NCI-H748 treated with DMSO at 0.1 percent for 48 hours (cell line): ENCODE results near the gene PNMA6E.
A peak's percentile ranks its signal among the peaks of the same experiment; 100 is the strongest.

ENCODE experiments used
- DNase-seq: peaks from one replicate; lab custom pipeline; 2025; lab: John Stamatoyannopoulos, UW

Gene PNMA6E

DNA sequence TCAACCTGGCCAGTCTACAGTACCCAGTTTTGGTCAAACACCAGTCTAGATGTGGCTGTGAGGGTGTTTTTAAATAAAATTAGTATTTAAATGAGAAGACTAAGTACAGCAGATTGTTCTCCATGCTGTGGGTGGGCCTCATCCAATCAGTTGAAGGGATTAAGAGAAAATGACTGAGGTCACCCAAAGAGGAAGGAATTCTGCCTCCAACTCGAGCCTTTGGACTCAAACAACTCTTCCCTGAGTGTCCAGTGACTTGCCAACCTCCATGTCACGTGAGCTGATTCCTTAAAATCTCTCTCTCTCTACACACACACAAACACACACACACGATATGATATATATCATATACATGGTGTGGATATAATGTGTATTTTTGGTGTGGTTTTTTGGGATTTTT, 34.7 kb upstream of the PNMA6E start:
- no peak for DNase-seq

DNA sequence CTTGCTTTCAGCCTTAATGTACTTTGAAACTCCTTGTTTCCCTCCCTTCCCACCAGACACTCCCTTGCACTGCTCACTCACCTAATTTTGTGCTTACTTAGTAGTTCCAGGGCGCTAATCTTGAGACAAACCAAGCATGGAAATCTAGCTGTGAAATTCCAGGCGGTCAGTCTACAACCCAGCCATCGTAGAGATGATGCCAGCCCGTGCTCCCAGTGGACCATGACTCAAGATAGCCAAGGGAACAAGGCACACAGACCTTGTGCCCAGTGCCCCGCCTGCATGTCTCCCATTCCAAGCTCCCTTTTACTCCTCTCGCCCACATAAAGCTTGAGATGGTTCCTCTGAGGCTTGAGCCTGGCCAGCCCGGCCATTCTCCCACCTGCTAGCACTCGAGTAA, 33.7 kb upstream of the PNMA6E start:
- no peak for DNase-seq

DNA sequence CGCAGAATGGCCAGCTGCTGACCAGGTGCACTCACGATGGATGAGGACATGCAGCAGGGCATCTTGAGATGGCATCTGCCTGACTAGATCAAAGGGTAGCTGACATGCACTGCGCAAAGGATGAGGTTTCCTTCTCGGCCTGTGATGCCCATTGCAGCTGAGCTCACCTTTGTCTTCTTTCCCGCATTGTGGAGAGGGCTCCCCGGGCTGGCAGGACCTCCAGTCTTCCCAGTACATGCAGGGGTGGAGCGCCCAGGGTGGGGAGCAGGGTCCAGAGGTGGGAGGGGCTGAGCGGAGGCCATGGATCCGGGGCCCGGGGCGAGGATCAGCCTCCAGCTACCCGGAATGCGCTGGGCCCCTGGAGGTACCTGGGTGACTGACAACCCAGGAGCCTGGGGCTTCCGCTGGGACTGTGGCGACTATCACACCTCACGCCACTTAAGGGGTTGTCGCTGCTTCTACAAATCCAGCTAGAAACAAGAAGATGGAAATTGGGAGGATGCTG, 32.7 kb upstream of the PNMA6E start:
- no peak for DNase-seq

DNA sequence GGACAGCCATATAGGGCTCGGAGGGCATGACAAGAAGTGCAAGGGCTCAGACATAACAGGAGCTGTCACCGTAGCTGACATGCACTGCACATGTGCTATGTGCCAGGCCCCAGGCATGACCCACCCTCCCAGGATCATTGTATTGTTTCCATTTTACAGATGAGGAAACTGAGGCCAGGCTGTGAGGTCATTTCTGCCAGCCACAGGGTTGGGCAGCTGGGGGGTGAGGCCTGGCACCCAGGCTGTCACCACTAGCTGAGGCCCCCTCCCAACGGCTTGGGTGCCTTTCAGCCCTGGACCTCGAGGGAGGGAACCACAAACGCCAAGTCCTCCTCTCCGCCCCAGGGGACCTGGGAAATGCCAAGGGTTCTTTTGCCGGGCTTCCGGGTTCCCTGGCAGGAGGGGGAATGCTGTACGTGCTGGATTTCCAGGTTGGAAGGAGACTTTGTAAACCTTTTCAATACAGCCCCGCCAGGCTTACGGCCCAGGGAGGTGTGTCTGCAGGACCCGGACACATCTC, 32.1 kb upstream of the PNMA6E start:
- no peak for DNase-seq

DNA sequence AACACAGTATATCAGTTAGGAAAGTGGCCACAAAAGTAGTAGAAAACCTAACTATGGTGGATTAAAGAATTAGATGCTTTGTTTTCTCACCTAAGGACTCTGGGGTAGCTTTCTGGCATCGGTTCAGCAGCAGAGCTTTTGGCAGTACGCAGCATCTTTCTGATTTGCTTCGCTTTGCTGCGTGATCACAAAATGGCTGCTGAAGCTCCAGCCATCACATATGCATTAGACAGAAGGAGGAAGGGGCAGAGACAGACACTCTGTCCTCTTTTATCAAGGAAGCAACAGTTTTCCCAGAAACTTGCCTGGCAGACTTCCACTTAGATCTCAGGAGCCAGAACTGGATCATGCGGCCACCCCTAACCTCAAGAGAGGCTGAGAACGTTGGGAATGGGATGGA, 29.6 kb upstream of the PNMA6E start:
- DNase-seq: no peak

DNA sequence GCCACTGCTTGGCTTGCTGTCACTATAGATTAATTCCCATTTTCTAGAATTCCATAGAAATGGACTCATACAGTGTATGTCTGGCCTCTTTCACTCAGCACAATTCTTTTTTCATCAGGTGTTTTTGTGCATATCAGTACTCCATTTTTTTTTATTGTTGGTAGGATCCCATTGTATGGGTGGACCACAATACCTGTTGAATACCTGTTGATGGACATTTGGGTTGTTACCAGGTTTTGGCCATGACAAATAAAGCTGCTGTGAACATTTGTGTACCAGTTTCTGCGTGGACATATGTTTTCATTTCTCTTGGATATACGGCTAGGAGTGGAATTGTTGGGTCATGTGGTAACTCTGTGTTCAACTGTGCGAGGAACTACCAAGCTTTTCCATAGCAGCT, 25.1 kb upstream of the PNMA6E start:
- no peak for DNase-seq

DNA sequence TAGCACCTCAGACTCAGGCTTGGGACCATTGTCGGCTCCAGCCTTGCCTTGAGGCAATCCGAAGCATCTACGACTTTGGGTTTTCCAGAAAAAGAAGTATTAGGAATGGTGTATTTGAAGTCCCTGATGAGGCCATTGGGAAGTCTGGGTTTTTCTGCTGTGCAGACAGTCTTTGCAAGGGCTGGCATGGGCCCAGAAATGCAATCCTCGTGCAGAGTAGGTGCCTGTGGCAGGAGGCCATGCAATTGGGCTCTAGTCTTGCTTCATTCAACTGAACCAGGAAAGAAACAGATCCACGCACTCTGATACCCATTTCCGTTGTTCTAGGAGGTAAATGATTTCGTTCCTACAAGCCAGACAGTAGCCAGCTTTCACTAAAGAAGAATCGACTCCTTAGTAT, 22.5 kb upstream of the PNMA6E start:
- DNase-seq: no peak

DNA sequence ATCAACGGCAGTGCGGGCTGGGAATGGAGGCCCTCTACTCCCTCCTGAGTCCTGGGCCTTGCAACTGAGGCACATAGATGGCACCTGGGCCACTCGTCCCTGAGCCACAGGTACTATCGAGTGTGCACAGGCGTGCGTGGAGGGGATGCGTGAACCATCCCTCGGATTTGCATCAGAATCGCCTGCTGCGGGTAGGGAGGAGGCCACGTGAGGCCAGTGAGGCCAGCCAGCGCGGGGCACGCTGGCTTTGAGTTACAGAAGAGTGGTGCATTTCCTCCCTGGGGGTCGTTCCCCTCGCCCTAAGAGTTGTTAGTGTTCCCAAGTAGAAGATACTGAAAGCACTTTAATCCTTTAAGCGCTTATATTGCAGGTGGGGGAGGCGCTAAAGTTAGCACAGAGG, 20.7 kb upstream of the PNMA6E start:
- DNase-seq: no peak

DNA sequence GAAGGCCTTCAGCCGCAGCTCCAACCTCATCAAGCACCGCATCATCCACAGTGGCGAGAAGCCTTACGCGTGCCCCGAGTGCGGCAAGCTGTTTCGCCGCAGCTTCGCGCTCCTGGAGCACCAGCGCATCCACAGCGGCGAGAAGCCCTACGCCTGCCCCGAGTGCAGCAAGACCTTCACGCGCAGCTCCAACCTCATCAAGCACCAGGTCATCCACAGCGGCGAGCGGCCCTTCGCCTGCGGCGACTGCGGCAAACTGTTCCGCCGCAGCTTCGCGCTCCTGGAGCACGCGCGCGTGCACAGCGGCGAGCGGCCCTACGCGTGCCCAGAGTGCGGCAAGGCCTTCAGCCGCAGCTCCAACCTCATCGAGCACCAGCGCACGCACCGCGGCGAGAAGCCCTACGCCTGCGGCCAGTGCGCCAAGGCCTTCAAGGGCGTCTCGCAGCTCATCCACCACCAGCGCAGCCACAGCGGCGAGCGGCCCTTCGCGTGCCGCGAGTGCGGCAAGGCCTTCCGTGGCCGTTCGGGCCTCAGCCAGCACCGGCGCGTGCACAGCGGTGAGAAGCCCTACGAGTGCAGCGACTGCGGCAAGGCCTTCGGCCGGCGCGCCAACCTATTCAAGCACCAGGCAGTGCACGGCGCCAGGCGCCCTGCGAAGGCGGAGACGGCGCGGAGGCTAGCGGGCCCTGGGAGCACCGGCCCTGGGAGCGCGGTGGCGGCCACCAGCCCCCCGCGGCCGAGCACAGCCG, 19.9 kb upstream of the PNMA6E start:
- no peak for DNase-seq

DNA sequence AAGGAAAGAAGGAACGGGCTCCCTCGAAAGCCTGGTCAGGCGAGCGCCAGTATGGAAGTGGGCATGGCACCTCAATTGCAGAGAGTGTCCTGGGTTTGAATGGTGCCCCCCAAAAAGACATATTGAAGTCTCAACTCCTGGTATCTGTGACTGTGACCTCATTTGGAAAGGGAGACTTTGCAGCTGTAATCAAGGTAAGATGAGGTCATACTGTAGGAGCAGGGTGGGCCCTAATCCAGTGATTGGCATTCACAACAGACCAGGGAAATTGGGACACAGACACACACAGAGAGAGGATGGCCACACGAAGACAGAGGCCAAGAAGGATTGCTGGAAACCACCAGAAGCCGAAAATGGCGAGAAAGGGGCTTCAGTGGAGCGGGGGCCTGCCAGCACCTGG, 16.5 kb upstream of the PNMA6E start:
- no peak for DNase-seq

DNA sequence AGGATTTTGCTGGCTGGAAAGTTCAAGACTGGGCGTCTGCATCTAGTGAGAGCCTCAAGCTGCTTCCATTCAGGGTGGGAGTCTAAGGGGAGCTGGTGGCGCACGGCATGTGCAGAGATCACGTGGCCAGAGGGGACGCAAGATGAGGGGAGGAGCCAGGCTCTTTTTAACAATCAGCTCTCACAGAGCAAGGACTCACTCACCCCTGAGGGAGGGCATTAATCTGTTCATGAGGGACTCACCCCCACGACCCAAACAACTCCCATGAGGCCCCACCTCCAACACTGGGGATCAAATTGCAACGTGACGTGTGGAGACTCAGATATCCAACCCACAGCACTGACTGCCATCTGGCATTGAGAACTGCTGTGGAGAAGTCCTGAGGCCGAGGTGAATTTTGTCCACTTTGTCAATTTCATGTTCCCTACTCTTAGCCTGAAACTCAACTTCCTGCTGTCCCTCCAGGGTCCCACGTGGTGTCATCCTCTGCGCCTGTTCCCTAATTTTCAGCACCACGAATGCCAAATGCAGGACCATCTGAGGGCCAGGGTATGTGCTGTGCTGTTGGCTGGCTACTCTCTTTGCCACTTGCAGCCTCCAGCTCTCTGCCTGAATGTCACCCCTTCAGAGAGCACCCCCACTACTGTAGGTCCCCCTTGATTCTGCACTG, 15.8 kb upstream of the PNMA6E start:
- no peak for DNase-seq

DNA sequence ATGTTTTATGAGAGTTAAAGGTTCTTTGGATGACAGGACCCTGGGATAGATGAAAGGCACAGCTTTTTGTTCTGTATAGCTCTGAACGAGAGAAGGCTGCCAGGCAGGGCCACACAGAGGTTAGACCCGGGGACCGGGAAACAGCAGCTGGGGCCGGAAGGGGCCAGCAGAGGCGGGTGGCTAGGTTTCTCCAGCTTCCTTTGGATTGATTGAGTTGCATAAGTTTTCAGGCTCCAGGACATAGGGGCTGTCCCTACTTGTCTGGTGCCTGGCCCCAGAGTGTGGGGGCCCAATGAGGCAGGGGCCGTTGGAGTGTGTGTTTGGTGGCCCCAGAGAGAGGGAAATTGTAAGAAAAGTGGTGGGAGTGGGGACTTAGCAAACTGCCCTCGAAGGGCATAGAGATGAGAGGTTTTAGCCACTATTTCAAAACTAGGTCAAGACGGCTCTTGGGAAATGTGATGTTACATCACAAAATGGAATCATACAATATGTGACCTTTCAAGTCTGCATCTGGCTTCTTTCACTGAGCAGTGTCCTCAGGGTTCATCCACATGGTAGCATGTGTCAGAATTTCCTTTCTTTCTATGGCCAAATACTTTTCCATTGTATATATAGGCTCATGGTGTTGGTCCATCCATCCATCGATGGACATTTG, 13.8 kb upstream of the PNMA6E start:
- no peak for DNase-seq

DNA sequence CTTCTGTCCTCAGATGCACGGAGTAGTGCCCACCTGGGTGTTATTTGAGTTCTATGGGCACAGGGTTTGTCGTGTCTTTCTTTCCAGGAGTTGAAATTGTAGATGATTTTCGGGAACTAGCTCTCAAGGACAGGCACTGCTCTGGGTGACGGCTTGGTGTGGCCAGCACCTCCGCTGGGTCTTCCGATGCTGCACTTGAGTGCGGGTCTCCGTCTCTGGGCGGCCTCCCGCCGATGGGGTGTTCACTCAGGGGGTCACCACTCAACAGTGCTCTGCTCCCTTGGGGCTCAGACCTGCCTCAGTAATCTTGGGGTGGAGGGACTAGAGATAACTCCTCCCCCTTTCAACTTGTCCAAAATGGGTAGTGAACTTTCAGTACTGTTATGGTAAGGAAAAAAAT, 12.6 kb upstream of the PNMA6E start:
- no peak for DNase-seq

DNA sequence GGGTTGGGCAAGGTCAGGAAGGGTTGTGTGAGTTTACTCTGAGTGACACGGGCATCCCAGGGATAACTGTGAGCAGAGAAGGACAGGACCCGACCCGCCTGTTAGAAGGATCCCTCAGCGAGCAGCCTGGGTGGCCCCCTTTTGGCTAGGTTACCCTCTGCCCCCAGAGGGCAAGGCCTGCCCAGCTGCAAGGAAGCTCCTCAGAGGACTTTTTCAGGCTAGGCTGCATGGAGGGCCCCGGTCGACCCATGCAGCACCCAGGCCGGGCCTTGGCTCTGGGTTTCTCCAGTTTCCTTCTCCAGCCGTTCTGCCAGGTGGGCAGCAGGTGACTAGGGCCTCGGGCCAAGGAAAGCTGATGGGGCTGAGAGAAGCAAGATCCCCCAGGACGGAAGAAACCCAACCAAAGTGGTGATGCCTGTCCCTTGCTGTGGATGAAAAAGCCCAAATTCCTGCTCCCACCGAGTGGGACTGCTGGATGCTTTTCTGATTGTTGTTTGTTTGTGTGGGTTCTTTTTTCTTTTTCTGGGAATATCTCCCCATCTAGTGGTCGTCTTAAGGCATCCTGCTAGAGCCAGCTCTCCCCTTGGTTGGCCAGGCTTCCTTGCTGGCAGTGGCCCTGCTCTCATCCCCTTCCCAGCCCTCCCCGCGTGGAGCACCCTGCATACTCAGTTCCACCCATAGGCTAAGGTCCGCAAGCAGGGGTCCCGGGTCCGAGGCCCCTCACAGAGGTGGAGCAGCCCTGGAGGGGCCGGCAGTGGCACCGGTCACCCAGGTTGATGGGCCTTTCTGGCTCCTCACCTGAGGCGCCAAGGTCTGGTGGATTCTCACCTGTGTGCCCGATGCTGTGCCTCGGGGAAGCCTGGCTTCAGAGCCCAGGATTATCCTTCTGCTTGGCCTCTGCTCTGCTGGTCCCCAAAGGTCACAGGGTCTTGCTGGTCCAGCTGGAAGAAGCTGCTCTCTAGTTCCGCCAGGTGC, 11.9 kb upstream of the PNMA6E start:
- DNase-seq: no peak

DNA sequence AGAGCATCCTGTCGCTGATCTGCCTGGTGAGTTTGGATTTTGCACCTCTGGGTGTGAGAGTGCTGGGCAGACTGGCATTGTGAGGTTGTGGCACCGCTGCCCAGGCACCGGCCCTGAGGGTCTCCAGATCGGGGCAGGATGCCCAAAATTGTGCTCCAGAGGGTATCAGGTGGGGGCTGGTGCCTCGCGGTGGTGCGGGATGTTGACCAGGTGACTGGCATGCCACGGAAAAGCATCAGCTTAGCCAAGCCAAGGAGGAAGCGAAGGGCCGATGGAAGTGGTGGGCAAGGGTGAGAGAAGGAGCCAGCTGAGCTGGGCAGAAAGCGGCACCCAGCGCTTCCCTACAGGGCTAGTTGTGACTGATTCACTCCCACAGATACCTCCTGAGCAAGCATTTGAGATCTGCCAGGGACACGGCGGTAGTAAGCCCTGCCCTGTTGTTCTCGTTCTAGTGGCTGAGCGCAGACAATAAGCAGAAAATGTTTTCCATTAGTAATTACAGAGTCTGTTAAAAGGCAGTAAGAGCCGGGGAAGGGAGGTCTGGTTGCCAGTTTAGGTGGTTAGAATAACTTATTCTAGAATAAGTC, 10.9 kb upstream of the PNMA6E start:
- peak; percentile 4 for DNase-seq

DNA sequence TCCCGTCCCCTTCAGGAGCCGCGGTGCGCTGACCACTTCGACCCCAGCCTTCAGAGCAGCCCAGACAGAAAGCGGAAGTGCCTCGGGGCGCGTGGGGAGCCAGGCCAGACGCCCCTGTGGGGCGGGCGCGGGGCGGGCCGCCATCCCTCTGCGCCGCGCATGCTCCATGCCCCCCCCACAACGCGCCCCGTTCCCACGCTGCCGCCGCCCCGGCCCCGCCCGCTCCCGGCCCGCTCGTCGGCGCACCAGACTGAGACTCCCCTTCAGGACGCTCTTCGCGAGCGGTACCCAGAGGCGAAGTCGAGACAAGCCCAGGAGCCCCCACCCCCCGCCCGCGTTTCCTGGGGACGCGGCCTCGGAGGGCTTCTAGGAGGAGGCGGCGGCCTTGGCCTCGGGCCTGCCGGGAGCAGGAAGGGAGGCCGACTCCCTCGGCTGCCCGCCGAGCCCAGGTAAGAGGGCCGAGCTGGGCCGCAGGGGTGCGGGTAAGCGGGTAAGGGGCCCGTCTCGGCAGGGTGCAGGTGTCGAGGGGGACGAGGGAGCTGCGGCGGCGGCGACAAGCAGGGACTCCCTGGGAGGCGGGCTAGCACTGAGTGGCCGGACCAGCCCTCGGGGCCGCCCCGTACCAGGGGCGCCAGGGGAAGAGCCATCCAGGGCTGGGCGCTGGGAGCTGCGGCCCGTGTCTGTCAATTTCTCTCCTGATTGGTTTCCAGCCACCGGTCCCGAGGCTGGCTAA, 10.3 kb upstream of the PNMA6E start, which contains the start of gene ZFP92:
Gene ZFP92 (plus strand): TSS at position 218 of the 733 bp plus-strand sequence. CDS start 6,851 bp downstream, outside the sequence.
- no peak for DNase-seq

DNA sequence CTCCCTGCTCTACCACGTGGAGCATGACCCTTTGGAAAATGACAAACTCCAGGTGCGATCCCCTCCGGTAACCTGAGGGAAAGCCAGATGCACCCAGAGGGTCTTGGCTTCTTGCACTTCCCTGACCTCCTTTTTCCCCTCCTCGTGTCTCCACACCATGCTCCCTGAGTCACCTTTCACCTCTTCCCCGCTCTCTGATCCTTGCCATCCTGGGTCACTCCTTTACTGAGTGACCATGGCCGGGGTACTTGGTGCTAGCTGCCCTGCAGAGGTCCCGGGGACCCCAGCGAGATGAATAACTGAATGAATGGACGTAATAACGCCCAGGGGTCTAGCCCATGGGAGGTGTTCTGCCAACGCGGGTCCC, 9.7 kb upstream of the PNMA6E start:
- DNase-seq: no peak

DNA sequence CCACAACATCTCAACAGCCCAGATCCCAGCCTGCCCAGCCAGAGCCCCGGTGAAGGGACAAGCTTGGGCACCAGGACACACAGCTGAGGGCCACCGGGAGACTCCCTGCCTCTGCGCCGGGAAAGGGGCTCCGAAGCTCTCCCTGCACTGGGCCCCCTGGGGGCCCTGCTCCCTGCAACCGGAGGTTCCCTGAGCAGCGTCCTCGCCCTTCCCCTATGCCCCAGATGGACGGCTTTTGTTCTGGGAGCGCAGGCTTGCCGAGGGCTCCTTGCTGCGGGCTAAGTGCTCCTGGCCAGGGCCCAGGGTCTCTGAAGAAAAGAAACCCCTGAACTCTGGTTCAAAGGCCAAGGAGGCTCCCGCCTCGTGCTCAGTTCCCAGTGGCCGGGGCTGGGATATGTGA, 9.2 kb upstream of the PNMA6E start:
- no peak for DNase-seq

DNA sequence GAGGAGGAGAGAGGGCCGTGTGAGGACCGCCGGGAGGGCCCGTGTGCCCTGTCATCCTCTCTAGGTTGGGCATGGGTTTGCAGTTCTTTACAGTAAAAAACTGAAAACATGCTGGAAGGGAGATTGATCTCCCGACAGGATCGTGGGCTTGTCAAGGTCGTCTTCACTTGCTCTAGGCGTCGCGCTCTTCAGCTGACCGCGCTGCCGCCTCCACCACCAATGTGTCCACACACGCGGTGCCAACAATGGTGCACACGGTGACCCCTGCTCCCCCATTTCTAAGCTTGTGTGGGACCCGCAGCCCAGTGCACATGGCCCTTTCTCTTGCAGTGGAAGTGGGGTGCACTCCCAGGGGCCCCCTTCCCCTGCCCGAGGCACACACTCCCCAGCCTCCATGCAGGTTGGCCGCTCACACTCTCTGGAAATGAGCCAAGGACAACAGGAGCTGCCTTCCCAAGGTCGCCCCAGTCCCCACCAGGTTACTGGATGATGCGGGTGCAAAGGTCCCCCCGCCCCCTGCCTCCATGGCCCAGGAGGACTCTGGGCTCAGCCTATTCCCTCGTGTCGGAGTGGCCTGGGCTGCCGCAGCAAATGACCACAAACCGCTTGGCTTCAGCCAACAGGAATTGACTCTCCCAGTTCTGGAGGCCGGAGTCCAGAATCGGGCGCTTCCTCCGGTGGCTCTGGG, 8.4 kb upstream of the PNMA6E start:
- DNase-seq: no peak

DNA sequence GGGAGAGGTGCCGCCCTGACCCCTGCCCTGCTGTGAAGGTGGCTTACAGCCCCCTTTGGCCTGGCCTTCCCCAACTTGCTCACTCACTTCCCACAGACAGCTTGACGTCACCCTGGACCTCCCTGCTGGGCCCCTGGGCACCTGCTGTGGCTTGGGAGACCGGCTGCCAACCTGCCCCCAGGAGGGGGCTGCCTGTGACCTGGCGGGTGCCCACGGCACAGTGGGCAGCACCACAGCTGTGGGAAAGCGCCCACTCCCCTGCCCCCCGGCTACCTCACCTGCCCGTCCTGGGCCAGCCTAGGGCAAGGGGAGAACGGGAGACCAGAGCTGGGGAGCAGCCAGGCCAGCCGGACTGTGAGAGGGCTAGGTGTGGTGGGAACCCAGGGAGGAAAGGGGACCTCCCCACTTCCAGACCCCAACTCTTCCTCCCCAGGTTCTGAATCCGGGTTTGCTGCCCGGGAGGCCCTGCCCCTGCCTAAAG, 7.8 kb upstream of the PNMA6E start:
- no peak for DNase-seq
